PC-3 (cell line): ENCODE measurements around the gene EGLN2. TPM values are rescaled to one million over a fixed set of nuclear protein-coding genes. Genes with fewer than 3 reads are reported as not detected.
"Not testable (repeated sequence)": the region's sequence is repeated elsewhere in the genome, so short reads cannot be mapped to it uniquely, and the experiment has no call there.

Experiments
- ATAC-seq: fragments of 200-7000 bp; cut with Tn5 transposase; 2 replicates; pipeline ENCODE4 v1.9.1; 2020; ENCODE audit warnings: mild to moderate bottlenecking, moderate library complexity
- BruUV-seq: library from RNA; stranded (reverse); fragments of 400-500 nt; replicated peaks from 2 replicates; lab custom pipeline; 2021; lab: Mats Ljungman, UMichigan
- CTCF ChIA-PET: fragments of 300-600 bp; sonication (Branson Sonifier 250); formaldehyde crosslinking; loops from one replicate; lab custom pipeline; 2022; ENCODE audit warnings: antibody characterized with exemption; lab: Charles Lee
- POLR2A ChIA-PET: fragments of 300-600 bp; sonication (Branson Sonifier 250); formaldehyde crosslinking; loops from one replicate; lab custom pipeline; 2022; ENCODE audit warnings: antibody characterized with exemption; ENCODE audit not compliant: unreplicated experiment; lab: Charles Lee
- DNase-seq: peaks from one replicate; pipeline ENCODE4 v3.0.0-alpha.2; 2015
- H2AFZ ChIP-seq: fragments of 300-600 bp; sonication (generic); 2 replicates; pipeline ENCODE4 v1.6.0; 2016; ENCODE audit warnings: antibody characterized with exemption, low read length
- H3F3A ChIP-seq: fragments of 300-600 bp; sonication (generic); one replicate; pipeline ENCODE4 v1.6.0; 2017; ENCODE audit warnings: antibody characterized with exemption, low read length, control low read depth, mild to moderate bottlenecking; ENCODE audit not compliant: unreplicated experiment
- H3K27ac ChIP-seq: fragments of 300-600 bp; sonication (generic); 2 replicates; pipeline ENCODE4 v1.5.1; 2016; ENCODE audit warnings: mild to moderate bottlenecking, low read length
- H3K27me3 ChIP-seq: fragments of 300-600 bp; sonication (generic); 2 replicates; pipeline ENCODE4 v1.6.1; 2016; ENCODE audit warnings: low read length, mixed read lengths
- H3K36me3 ChIP-seq: fragments of 300-600 bp; sonication (generic); 2 replicates; pipeline ENCODE4 v1.6.1; 2016; ENCODE audit warnings: low read depth, mixed run types, low read length, mixed read lengths
- H3K4me1 ChIP-seq: fragments of 300-600 bp; sonication (generic); 2 replicates; pipeline ENCODE4 v1.5.1; 2016; ENCODE audit warnings: low read length; ENCODE audit not compliant: insufficient read depth
- H3K4me2 ChIP-seq: fragments of 300-600 bp; sonication (generic); 2 replicates; pipeline ENCODE4 v1.6.0; 2016; ENCODE audit warnings: low read length
- H3K4me3 ChIP-seq: fragments of 300-600 bp; sonication (generic); 2 replicates; pipeline ENCODE4 v1.5.1; 2016; ENCODE audit warnings: mild to moderate bottlenecking, low read length, mixed read lengths
- H3K79me2 ChIP-seq: fragments of 300-600 bp; sonication (generic); 2 replicates; pipeline ENCODE4 v1.6.1; 2017; ENCODE audit warnings: low read length, mixed read lengths
- H3K9ac ChIP-seq: fragments of 300-600 bp; sonication (generic); 2 replicates; pipeline ENCODE4 v1.6.0; 2016; ENCODE audit warnings: mild to moderate bottlenecking, low read length
- H3K9me2 ChIP-seq: fragments of 300-600 bp; sonication (generic); replicated peaks from 2 replicates; pipeline ENCODE4 v1.6.1; 2016; ENCODE audit warnings: mixed run types, low read length, mixed read lengths
- H3K9me3 ChIP-seq: fragments of 300-600 bp; sonication (generic); 2 replicates; pipeline ENCODE4 v1.6.1; 2016; ENCODE audit warnings: low read length, mixed read lengths
- H4K20me1 ChIP-seq: fragments of 300-600 bp; sonication (generic); 2 replicates; pipeline ENCODE4 v1.6.1; 2016; ENCODE audit warnings: low read length, mixed read lengths
- EZH2 ChIP-seq: fragments of 300-600 bp; sonication (generic); IDR thresholded peaks from one replicate; pipeline ENCODE4 v1.6.1; 2017; ENCODE audit warnings: antibody characterized with exemption, mild to moderate bottlenecking, low read length; ENCODE audit not compliant: unreplicated experiment
- EZH2phosphoT487 ChIP-seq: fragments of 300-600 bp; sonication (generic); IDR thresholded peaks from 2 replicates; pipeline ENCODE4 v1.6.1; 2018; ENCODE audit warnings: mild to moderate bottlenecking, antibody characterized with exemption, low read length, borderline replicate concordance
- intact Hi-C: fragments of 100-400 bp; cut with micrococcal nuclease; formaldehyde crosslinking; loops from 2 replicates; pipeline ENCODE4 v1.9.0; 2023
- total RNA-seq: library from RNA; depleted of rRNA; stranded (reverse); fragments of >200 nt; gene quantifications from 2 replicates; pipeline ENCODE4 v1.2.3, GENCODE V29; 2014
- TF ChIP-seq, protein P1 (sequence below): fragments of 300-600 bp; sonication (generic); conservative IDR thresholded peaks from 2 replicates; pipeline ENCODE4 v1.5.1; 2017; ENCODE audit warnings: antibody characterized with exemption, low read depth, mild to moderate bottlenecking, low read length

Gene EGLN2
- total RNA-seq, 1 experiment from 2014 or later = 36.6 TPM

- Histone ChIP-seq H3K27ac (no peak overlapping the region), H2AFZ (no peak overlapping the region), H3K27me3 (no peaks in the 10 kb centered on the region), H3F3A (no peaks in the 10 kb centered on the region), H3K9me2 (no peaks in the 10 kb centered on the region), H3K9ac (no peak overlapping the region), H3K36me3 (no peaks in the 10 kb centered on the region), H4K20me1 (no peaks in the 10 kb centered on the region), H3K4me3 (no peak overlapping the region), H3K79me2 (no peaks in the 10 kb centered on the region), H3K4me2 (no peak overlapping the region), H3K9me3 (no peaks in the 10 kb centered on the region), H3K4me1 (peaks cover 7% of the 10 kb centered on the region)
- TF ChIP-seq EZH2phosphoT487 = no peak
- TF ChIP-seq, protein P1, sequence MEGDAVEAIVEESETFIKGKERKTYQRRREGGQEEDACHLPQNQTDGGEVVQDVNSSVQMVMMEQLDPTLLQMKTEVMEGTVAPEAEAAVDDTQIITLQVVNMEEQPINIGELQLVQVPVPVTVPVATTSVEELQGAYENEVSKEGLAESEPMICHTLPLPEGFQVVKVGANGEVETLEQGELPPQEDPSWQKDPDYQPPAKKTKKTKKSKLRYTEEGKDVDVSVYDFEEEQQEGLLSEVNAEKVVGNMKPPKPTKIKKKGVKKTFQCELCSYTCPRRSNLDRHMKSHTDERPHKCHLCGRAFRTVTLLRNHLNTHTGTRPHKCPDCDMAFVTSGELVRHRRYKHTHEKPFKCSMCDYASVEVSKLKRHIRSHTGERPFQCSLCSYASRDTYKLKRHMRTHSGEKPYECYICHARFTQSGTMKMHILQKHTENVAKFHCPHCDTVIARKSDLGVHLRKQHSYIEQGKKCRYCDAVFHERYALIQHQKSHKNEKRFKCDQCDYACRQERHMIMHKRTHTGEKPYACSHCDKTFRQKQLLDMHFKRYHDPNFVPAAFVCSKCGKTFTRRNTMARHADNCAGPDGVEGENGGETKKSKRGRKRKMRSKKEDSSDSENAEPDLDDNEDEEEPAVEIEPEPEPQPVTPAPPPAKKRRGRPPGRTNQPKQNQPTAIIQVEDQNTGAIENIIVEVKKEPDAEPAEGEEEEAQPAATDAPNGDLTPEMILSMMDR = no peak
- no peak for TF ChIP-seq EZH2
- DNase-seq (no peak), ATAC-seq (no peak)
- CTCF ChIA-PET = no interaction called here
- intact Hi-C loops = no loop called here
- BruUV-seq = no TSS peak
- POLR2A ChIA-PET = no interaction called here
Measured at GRCh38 chr19:40829205-40829604, 30.2 kb downstream of the EGLN2 start.

DNA sequence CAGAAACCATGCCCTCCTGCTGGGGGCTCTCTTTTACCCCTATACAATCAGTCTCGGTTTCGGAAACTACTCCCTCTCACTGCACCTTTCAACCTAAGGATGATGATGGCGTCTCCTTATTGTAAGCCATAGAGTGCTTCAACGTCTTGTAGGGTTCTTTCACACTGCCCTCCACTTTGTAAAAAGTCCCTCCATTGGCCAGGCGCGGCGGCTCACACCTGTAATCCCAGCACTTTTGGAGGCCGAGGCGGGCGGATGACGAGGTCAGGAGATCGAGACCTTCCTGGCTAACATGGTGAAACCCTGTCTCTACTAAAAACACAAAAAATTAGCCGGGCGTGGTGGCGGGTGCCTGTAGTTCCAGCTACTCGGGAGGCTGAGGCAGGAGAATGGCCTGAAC lies 31.8 kb downstream of the EGLN2 start:
- H3K9me2 ChIP-seq, ATAC-seq, DNase-seq, H3K4me3 ChIP-seq, H3K27ac ChIP-seq, H4K20me1 ChIP-seq, H3K9me3 ChIP-seq, H2AFZ ChIP-seq, H3K79me2 ChIP-seq, H3K4me2 ChIP-seq, H3K4me1 ChIP-seq, BruUV-seq, H3F3A ChIP-seq, H3K27me3 ChIP-seq, H3K9ac ChIP-seq, CTCF ChIA-PET, POLR2A ChIA-PET, H3K36me3 ChIP-seq: not testable (repeated sequence)
- intact Hi-C loops = loop anchor here (5.0 kb wide), 1 partner anchor 92 kb away; no protein-coding TSS in a partner anchor

- H3K27ac ChIP-seq = peak overlapping the region; percentile 54
- H3K9me2 ChIP-seq = no peaks in the 10 kb centered on the region
- BruUV-seq = no TSS peak
- H3F3A ChIP-seq = no peaks in the 10 kb centered on the region
- TF ChIP-seq, protein P1 = no peak
- no peak for TF ChIP-seq EZH2
- no peak for TF ChIP-seq EZH2phosphoT487
- POLR2A ChIA-PET = no interaction called here
- no peak overlapping the region for H3K9ac ChIP-seq
- H3K27me3 ChIP-seq = no peaks in the 10 kb centered on the region
- peak; percentile 94 for ATAC-seq
- no peaks in the 10 kb centered on the region for H3K79me2 ChIP-seq
- H3K9me3 ChIP-seq = no peaks in the 10 kb centered on the region
- no peaks in the 10 kb centered on the region for H4K20me1 ChIP-seq
- H3K4me1 ChIP-seq = peaks cover 7% of the 10 kb centered on the region
- peak overlapping the region; percentile 22; the same call in 1 of the 2 replicates for H3K4me2 ChIP-seq
- intact Hi-C loops = loop anchor here (5.0 kb wide), 1 partner anchor 91 kb away; no protein-coding TSS in a partner anchor
- DNase-seq = peak; percentile 92
- H3K36me3 ChIP-seq = no peaks in the 10 kb centered on the region
- H3K4me3 ChIP-seq = no peak overlapping the region
- CTCF ChIA-PET = interaction anchor here (0.6 kb wide), 1 partner anchor 372 kb away, joined by 5 read pairs; no protein-coding TSS in a partner anchor
- no peak overlapping the region for H2AFZ ChIP-seq
Measured at GRCh38 chr19:40831502-40832430, 32.8 kb downstream of the EGLN2 start.

DNA sequence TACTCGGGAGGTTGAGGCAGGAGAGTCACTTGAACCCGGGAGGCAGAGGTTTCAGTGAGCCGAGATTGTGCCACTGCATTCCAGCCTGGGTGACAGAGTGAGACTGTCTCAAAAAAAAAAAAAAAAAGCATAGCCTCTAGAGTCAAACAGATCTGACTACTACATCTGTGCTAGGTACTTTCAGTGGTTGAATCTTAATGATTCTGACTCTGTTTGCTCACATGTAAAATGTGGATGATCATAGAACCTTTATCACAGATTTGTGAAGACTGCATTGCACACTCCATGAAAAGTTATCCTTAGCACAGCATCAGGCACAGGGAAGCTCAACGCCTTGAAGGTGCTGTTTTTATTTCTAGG lies 33.4 kb downstream of the EGLN2 start:
- H2AFZ ChIP-seq, H4K20me1 ChIP-seq, H3K9ac ChIP-seq, ATAC-seq, H3F3A ChIP-seq, DNase-seq, H3K4me3 ChIP-seq, H3K36me3 ChIP-seq, H3K79me2 ChIP-seq, H3K4me2 ChIP-seq, H3K9me3 ChIP-seq, POLR2A ChIA-PET, H3K27me3 ChIP-seq, H3K4me1 ChIP-seq, BruUV-seq, H3K9me2 ChIP-seq, CTCF ChIA-PET: not testable (repeated sequence)
- intact Hi-C loops = loop anchor here (5.0 kb wide), 1 partner anchor 90 kb away; no protein-coding TSS in a partner anchor
- H3K27ac ChIP-seq = peak overlapping the region; percentile 43
